ENCODE data around the gene ZBTB11.

GRCh38 chr3:101631098-101631796, 45.7 kb downstream of the ZBTB11 start:
- TF ChIP-seq ATF3 (IDR thresholded peaks at IDR 0.05; ENCODE audit: borderline replicate concordance, extremely low read depth, low read depth, low read length): no peak
- no peak for TF ChIP-seq POU2F2 (IDR thresholded peaks at IDR 0.05; ENCODE audit: borderline replicate concordance, low read depth, low read length)
- no peak for TF ChIP-seq POLR2AphosphoS5 (IDR thresholded peaks at IDR 0.05; ENCODE audit: low read length)
- no peak for TF ChIP-seq ZNF622 (IDR thresholded peaks at IDR 0.05)
